GM18873 (cell line): ENCODE data around the gene RPS26.
"Not testable (repeated sequence)": the region's sequence is repeated elsewhere in the genome, so short reads cannot be mapped to it uniquely, and the experiment has no call there.

ENCODE experiments used
- ATAC-seq: cut with Tn5 transposase; IDR thresholded peaks from one replicate; pipeline ENCODE4 v1.9.1; 2021; ENCODE audit warnings: mild to moderate bottlenecking, moderate library complexity, moderate number of reproducible peaks; ENCODE audit not compliant: unreplicated experiment, low FRiP score

Gene RPS26

DNA sequence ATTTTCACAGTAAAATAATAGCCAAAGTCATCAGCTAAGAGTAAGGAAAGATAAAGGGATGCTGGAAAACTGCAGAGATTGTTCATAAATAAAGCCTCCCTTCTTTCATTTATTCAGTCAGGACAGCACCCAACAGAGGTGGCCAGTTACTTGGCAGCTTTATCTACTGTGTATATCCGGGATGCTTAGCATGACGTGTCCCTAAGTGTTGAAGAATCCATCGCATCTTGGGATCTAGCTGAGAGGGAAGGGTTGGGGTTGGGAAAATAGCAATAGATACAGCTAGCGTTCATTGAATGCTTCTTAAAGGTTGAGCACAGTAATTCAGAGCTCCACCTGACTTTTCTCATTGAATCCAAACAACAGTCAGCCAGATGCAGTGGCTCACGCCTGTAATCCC is 32.7 kb downstream of the RPS26 start:
- ATAC-seq, result no peak

DNA sequence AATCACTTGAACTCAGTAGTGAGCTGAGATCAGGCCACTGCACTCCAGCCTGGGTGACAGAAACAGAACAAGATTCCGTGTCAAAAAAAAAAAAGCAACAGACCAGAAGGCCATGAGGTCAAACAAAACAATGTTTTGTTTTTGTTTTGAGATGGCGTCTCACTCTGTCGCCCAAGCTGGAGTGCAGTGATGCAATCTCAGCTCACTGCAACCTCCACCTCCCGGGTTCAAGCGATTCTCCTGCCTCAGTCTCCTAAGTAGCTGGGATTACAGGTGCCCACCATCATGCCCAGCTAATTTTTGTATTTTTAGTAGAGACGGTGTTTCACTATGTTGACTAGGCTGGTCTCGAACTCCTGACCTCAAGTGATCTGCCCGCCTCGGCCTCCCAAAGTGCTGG is 36.2 kb downstream of the RPS26 start:
- not testable (repeated sequence) for ATAC-seq

DNA sequence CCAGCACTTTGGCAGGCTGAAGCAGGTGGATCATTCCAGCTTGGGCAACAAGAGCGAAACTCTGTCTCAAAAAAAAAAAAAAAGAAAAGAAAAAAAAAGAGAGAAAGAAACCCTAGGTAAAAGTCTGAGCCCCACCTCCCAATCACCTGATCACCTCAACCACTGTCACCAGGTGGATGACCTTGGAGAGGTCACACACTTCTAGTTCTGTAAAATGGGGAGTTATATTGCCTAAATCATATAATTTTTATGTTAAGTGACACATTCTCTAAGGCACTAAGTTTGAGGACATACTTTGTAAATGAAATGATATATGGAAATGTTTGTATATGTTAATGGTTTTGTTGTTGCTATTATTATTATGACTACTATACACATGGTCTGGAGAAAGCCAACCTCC is 36.7 kb downstream of the RPS26 start:
- ATAC-seq, result no peak

DNA sequence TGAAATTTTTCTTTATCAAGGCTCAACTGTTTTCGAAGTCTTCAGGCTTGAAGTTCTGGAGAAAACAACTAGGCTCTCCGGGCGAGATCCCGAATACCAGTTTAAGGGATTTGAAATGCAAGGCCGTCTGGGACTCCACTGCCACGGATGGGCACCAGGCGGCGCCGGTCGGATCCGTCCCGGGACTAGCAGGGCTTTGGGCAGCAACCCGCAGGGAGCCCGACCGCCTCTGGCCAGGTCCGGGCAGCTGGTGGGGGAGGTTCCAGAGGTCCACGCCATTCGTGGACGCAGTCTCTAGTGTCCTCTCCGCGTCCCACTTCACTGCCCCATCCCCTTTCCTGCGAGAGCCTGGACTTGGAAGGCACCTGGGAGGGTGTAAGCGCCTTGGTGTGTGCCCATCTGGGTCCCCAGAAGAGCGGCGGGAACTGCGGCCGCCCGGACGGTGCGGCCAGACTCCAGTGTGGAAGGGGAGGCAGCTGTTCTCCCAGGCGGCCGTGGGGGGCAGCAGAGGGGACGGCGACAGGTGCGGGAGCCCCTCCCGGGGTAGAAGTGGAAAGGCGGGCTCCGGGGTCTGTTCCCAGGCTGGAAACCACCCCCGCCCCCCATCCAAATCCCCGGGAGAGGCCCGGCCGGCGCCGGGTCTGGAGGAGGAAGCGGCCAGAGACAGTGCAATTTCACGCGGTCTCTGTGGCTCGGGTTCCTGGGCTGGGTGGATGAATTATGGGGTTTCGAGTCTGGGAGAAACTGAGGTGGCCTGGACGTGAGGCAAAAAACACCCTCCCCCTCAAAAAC is 37.4 kb downstream of the RPS26 start:
- ATAC-seq, result no peak

DNA sequence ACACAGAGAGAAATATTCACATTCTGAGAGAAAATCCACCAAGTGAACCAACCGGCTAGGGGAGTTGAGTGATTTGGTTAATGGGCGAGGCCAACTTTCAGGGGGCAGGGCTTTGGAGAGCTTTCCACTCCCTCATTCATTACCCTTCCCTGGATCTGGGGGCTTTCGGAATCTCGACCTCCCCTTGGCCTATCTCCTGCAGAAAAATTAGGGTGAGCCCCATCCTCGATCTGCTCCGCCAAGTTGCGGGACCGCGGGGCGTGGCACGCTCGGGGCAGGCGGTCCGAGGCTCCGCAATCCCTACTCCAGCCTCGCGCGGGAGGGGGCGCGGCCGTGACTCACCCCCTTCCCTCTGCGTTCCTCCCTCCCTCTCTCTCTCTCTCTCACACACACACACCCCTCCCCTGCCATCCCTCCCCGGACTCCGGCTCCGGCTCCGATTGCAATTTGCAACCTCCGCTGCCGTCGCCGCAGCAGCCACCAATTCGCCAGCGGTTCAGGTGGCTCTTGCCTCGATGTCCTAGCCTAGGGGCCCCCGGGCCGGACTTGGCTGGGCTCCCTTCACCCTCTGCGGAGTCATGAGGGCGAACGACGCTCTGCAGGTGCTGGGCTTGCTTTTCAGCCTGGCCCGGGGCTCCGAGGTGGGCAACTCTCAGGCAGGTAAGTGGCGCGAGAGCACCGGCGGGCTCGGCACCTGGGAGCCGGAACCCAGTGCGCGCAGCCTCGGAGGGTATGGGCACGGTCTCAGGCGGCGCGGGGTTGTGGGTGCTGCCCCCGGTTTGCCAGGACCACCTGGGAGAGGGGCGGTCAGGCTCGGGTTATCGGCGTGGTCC is 38.2 kb downstream of the RPS26 start, which contains the start of gene ERBB3:
ERBB3 (plus strand) TSS at position 443 of the 833 bp plus-strand sequence; CDS start at position 579, 136 bp downstream.
- no peak for ATAC-seq

DNA sequence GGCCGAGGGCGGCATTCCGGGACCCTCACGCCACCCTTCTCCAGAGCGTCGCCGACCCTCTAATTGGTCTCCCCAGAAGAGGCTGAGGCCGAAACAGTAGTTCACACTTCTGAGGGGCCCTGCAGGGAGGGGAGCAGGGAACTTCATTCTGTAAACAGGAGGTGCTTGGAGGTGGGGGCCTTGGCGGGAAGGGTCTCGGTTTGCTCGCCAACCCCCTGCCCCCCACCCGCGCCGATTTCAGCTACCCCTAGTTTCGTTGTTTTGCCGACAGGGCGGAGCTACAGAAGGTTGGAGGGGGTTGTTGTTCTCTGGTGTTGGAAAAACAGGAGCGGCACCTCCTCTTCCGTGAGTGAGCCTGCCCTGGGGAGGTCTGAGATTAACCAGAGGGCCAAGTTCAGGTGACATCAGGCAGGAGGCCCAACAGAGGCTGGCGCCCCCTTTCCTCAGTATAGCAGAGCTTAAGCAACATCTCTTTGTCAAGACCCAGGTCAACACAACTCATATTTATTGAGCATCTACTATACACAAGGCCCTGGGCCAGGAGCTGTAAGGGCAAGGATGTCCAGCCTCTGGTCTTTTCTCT is 38.9 kb downstream of the RPS26 start:
- ATAC-seq, result no peak

DNA sequence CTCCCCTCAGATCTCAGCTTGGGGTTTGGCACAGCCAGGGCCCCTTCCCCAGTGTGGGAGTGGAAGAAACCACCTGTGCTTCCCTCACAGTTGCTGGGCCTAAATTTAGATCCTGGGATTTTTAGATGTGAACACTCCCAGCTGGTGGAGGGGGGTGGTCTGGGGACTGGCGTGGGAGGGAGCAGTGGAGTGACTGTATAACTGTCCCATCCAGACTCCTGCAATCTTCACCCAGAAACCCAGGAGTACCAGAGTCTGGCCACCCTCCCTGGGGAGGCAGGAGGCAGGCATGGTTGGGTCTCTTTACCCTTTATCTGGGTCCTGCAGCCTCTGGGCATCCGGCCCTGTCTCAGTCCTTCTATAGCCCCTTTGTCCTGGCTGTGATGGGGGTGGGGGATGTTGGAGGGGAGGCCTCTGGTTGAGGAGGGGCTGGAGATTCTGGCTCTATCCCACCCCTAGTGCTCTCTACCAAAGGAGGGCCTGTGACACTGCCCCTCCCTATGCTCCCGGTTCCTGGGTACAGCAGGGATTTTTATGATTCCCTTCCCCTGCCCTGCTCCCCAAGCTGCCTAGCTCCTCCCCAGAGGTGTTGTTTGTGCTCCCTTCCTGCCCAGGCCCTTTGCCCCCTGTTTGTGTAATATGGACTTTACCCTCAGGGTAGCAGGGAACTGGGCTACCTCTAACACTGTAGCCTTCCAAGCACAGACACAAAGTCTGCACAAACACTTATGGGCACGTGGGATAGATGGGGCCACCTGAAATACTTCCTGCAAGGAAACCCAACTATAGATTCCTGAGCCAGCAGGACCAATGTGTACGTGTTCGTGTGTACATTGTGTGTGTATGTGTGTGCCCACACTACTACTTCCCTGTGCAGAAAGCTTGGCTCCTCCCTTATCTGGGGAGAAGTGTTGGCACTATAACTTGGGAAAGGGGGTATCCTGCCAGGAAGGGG is 40.0 kb downstream of the RPS26 start:
- ATAC-seq, result no peak

DNA sequence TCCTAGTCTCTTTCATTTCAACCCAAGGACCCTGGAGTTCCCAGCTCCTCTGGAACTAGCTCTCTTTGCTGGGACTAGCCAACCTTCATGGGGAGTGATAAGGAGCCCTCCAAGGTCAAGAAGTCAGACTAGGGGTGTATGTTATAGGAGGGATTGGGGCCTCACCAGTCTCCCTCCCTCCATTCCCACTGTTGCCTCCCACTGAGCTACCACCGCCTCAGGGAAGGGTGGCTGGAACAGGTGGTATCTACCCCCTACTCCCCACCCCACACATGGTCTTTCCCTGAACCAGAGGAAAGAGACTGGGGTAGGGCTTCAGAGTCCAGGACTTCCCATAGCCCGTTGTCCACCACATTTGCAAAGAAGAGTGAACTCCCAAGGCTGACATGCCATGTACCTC is 40.7 kb downstream of the RPS26 start:
- no peak for ATAC-seq

DNA sequence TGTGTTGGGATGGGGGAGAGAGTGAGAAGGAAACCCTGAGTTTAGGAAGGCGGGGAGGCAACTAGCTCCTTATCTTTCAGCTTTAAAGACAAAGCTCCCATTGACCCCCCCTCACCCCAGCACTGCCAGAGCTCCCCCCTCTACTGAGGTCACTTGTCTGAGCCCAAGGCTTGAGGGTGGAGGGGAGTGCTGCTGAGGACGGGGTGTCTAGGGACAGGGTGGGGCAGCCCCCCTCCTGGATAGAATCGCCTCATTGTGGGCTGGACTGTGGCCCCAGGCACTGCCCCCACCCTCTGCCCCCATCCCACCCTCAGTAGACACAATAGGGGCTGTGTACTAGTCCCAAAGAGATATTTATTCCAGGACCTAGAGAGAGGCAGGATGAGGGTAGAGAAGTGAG is 41.2 kb downstream of the RPS26 start:
- no peak for ATAC-seq

DNA sequence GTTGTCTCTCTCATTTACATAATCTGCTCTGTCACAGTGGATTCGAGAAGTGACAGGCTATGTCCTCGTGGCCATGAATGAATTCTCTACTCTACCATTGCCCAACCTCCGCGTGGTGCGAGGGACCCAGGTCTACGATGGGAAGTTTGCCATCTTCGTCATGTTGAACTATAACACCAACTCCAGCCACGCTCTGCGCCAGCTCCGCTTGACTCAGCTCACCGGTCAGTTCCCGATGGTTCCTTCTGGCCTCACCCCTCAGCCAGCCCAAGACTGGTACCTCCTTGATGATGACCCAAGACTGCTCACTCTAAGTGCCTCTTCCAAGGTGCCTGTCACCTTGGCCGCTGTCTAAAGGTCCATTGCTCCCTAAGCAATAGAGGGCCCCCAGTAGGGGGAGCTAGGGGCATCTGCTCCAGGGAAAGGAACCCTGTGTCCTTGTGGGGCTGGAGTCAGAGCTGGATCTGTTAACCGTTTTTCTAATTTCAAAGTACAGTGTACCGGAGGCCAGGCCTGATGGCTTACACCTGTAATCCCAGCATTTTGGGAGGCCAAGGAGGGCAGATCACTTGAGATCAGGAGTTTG is 43.3 kb downstream of the RPS26 start:
- no peak for ATAC-seq

DNA sequence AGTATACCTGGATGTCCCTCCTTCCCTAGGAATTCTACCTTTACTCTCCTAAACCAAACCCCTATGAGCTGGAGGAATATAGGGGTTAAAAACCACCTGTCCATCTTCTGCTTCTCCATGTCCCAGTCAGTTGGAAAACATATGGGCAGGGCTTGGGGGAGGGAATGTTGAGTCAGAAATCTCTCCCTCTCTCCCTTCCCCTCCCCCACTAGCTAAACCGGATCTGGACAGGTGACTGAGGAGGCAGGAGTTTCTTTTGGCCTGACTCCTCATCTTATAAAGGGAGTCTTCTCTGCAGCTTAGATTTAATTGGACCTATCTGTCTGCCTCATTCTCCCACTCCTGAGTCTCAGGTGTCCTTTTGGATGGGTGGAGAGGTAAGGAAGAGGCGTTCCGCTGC is 44.4 kb downstream of the RPS26 start:
- no peak for ATAC-seq

DNA sequence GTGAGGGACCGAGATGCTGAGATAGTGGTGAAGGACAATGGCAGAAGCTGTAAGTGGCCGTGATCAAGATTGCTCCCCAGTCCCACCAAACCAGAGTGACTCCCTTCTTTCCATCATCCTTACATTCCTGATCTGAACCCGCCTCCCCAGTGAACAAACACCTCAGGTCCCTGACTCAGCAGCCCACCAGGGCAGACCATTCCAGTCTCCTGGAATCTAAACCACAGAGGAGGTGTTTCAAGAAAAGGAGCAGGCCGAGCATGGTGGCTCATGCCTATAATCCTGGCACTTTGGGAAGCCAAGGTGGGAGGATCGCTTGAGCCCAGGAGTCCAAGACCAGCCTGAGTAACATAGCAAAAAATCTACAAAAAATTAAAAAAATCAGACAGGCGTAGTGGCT is 44.9 kb downstream of the RPS26 start:
- no peak for ATAC-seq

DNA sequence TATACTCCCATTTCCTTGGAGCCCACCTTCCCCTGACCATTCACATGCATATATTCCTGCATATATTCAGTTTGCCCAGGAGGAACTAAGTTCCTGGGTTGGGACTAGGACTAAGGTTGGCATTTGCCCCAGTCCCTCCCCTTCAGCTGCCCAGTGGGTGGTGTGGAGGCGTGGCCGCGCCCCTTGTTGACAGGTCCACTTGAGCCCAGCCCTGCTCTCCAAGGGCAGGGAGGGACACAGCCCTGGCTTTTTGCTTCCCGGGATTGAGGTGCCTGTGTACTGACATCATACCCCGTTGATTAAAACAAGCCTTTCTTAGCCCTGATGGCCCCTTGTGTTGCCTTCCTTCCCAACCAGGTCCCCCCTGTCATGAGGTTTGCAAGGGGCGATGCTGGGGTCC is 45.5 kb downstream of the RPS26 start:
- ATAC-seq, result no peak
